ENCODE measurements around the gene PRTN3.
"Not testable (repeated sequence)": the region's sequence is repeated elsewhere in the genome, so short reads cannot be mapped to it uniquely, and the experiment has no call there.

Gene PRTN3

GRCh38 chr19:831407-832369 lies 9.1 kb upstream of the PRTN3 start:
- H4K8ac ChIP-seq (ENCODE audit: low read depth, low read length), result no peak overlapping the region
- H2AK5ac ChIP-seq (ENCODE audit: low read depth, low read length), result peak overlapping the region; percentile 90
- no peak overlapping the region for H2BK15ac ChIP-seq (ENCODE audit: low read length)
- H3K27me3 ChIP-seq (ENCODE audit: control insufficient read depth in 3 of 3, insufficient read depth in 3 of 3, low read depth in 1 of 3, low read length in 3 of 3), result no peaks in the 10 kb centered on the region
- H3K14ac ChIP-seq (ENCODE audit: low read length), result no peak overlapping the region
- peak overlapping the region; percentile 66 for H2BK5ac ChIP-seq (ENCODE audit: low read length)
- H3K4me1 ChIP-seq (ENCODE audit: control insufficient read depth in 2 of 2, insufficient read depth in 1 of 2, low read depth in 1 of 2, low read length in 2 of 2), result peaks cover 0 to 3% of the 10 kb centered on the region in 2 donors
- H2BK120ac ChIP-seq (ENCODE audit: low read depth, low read length), result peak overlapping the region; percentile 61
- no peaks in the 10 kb centered on the region for H3K36me3 ChIP-seq (replicated peaks in 1 of 2; ENCODE audit: control insufficient read depth in 2 of 2, insufficient read depth in 2 of 2, low read length in 2 of 2)
- no peaks in the 10 kb centered on the region for H3K79me1 ChIP-seq (ENCODE audit: low read depth, low read length)
- no peak overlapping the region for H2AFZ ChIP-seq (ENCODE audit: low read length)
- H3K23ac ChIP-seq (ENCODE audit: low read depth, low read length, poor library complexity), result no peak overlapping the region
- H3K18ac ChIP-seq (ENCODE audit: low read length), result peak overlapping the region; percentile 35
- DNase-seq (ENCODE audit: low spot score), result no peak
- H3K4me2 ChIP-seq (ENCODE audit: insufficient read depth, low read length, poor library complexity, severe bottlenecking), result no peak overlapping the region
- H2BK12ac ChIP-seq (ENCODE audit: low read length), result no peak overlapping the region
- H3K27ac ChIP-seq (replicated peaks; ENCODE audit: low read length), result no peak overlapping the region
- H3K4me3 ChIP-seq (ENCODE audit: low read length in 2 of 2), result no peak overlapping the region
- no peaks in the 10 kb centered on the region for H3K9me3 ChIP-seq (replicated peaks in 1 of 2; ENCODE audit: control insufficient read depth in 2 of 2, insufficient read depth in 1 of 2, low read depth in 1 of 2, low read length in 2 of 2)
- no CpG with 5 or more reads among the region's 38 CpGs for WGBS, 2 donors (ENCODE audit: extremely low coverage in 2 of 2, insufficient read length in 2 of 2, insufficient replicate concordance in 1 of 2)
- no peak overlapping the region for H3K9ac ChIP-seq (ENCODE audit: low read depth, low read length, poor library complexity)
- no peak overlapping the region for H4K91ac ChIP-seq (ENCODE audit: low read depth, low read length, poor library complexity)
- no peak overlapping the region for H3K4ac ChIP-seq (ENCODE audit: low read length)

- H3K18ac ChIP-seq (ENCODE audit: low read length), result peak overlapping the region; percentile 65
- H3K36me3 ChIP-seq (replicated peaks in 1 of 2; ENCODE audit: control insufficient read depth in 2 of 2, insufficient read depth in 2 of 2, low read length in 2 of 2), result no peaks in the 10 kb centered on the region
- peak overlapping the region; percentile 92 for H2BK15ac ChIP-seq (ENCODE audit: low read length)
- H3K27me3 ChIP-seq (ENCODE audit: control insufficient read depth in 3 of 3, insufficient read depth in 3 of 3, low read depth in 1 of 3, low read length in 3 of 3), result peaks cover 0 to 2% (median 0%) of the 10 kb centered on the region in 3 experiments
- no peak overlapping the region for H3K4ac ChIP-seq (ENCODE audit: low read length)
- no peak overlapping the region for H3K4me3 ChIP-seq (ENCODE audit: low read length in 2 of 2)
- no peak overlapping the region for H2BK5ac ChIP-seq (ENCODE audit: low read length)
- H3K23ac ChIP-seq (ENCODE audit: low read depth, low read length, poor library complexity), result peak overlapping the region; percentile 85
- no peak overlapping the region for H3K27ac ChIP-seq (replicated peaks; ENCODE audit: low read length)
- H3K4me2 ChIP-seq (ENCODE audit: insufficient read depth, low read length, poor library complexity, severe bottlenecking), result no peak overlapping the region
- H2BK12ac ChIP-seq (ENCODE audit: low read length), result peak overlapping the region; percentile 90
- no peaks in the 10 kb centered on the region for H3K79me1 ChIP-seq (ENCODE audit: low read depth, low read length)
- H3K9ac ChIP-seq (ENCODE audit: low read depth, low read length, poor library complexity), result peak overlapping the region; percentile 86
- H2BK120ac ChIP-seq (ENCODE audit: low read depth, low read length), result no peak overlapping the region
- DNase-seq (ENCODE audit: low spot score), result no peak
- no peak overlapping the region for H4K8ac ChIP-seq (ENCODE audit: low read depth, low read length)
- peak overlapping the region; percentile 82 for H3K14ac ChIP-seq (ENCODE audit: low read length)
- peak overlapping the region; percentile 66 for H2AFZ ChIP-seq (ENCODE audit: low read length)
- WGBS, 2 donors (ENCODE audit: extremely low coverage in 2 of 2, insufficient read length in 2 of 2, insufficient replicate concordance in 1 of 2), result no CpG with 5 or more reads among the region's 24 CpGs
- H4K91ac ChIP-seq (ENCODE audit: low read depth, low read length, poor library complexity), result peak overlapping the region; percentile 92
- H3K4me1 ChIP-seq (ENCODE audit: control insufficient read depth in 2 of 2, insufficient read depth in 1 of 2, low read depth in 1 of 2, low read length in 2 of 2), result peaks cover 0 to 3% of the 10 kb centered on the region in 2 donors
- H2AK5ac ChIP-seq (ENCODE audit: low read depth, low read length), result no peak overlapping the region
- H3K9me3 ChIP-seq (replicated peaks in 1 of 2; ENCODE audit: control insufficient read depth in 2 of 2, insufficient read depth in 1 of 2, low read depth in 1 of 2, low read length in 2 of 2), result no peaks in the 10 kb centered on the region
Observed at GRCh38 chr19:834216-834615, 6.6 kb upstream of the PRTN3 start.

GRCh38 chr19:835210-835810 lies 5.5 kb upstream of the PRTN3 start:
- Histone ChIP-seq H3K79me1 (ENCODE audit: low read depth, low read length) (no peaks in the 10 kb centered on the region), H3K23ac (ENCODE audit: low read depth, low read length, poor library complexity) (no peak overlapping the region), H3K36me3 (replicated peaks in 1 of 2; ENCODE audit: control insufficient read depth in 2 of 2, insufficient read depth in 2 of 2, low read length in 2 of 2) (no peaks in the 10 kb centered on the region), H2BK5ac (ENCODE audit: low read length) (no peak overlapping the region), H3K14ac (ENCODE audit: low read length) (no peak overlapping the region), H3K18ac (ENCODE audit: low read length) (no peak overlapping the region), H2BK15ac (ENCODE audit: low read length) (no peak overlapping the region), H3K9me3 (replicated peaks in 1 of 2; ENCODE audit: control insufficient read depth in 2 of 2, insufficient read depth in 1 of 2, low read depth in 1 of 2, low read length in 2 of 2) (no peaks in the 10 kb centered on the region), H2BK12ac (ENCODE audit: low read length) (no peak overlapping the region), H4K8ac (ENCODE audit: low read depth, low read length) (no peak overlapping the region), H4K91ac (ENCODE audit: low read depth, low read length, poor library complexity) (no peak overlapping the region), H3K9ac (ENCODE audit: low read depth, low read length, poor library complexity) (no peak overlapping the region), H3K27ac (replicated peaks; ENCODE audit: low read length) (no peak overlapping the region), H2AK5ac (ENCODE audit: low read depth, low read length) (peak overlapping the region; percentile 63), H3K27me3 (ENCODE audit: control insufficient read depth in 3 of 3, insufficient read depth in 3 of 3, low read depth in 1 of 3, low read length in 3 of 3) (peaks cover 0 to 4% (median 0%) of the 10 kb centered on the region in 3 experiments), H2AFZ (ENCODE audit: low read length) (peak overlapping the region; percentile 77), H2BK120ac (ENCODE audit: low read depth, low read length) (no peak overlapping the region), H3K4me2 (ENCODE audit: insufficient read depth, low read length, poor library complexity, severe bottlenecking) (no peak overlapping the region), H3K4me1 (ENCODE audit: control insufficient read depth in 2 of 2, insufficient read depth in 1 of 2, low read depth in 1 of 2, low read length in 2 of 2) (peaks cover 0 to 3% of the 10 kb centered on the region in 2 donors), H3K4me3 (ENCODE audit: low read length in 2 of 2) (no peak overlapping the region), H3K4ac (ENCODE audit: low read length) (no peak overlapping the region)
- no peak for DNase-seq (ENCODE audit: low spot score)
- no CpG with 5 or more reads among the region's 36 CpGs for WGBS, 2 donors (ENCODE audit: extremely low coverage in 2 of 2, insufficient read length in 2 of 2, insufficient replicate concordance in 1 of 2)

- Histone ChIP-seq H3K27me3 (ENCODE audit: control insufficient read depth in 3 of 3, insufficient read depth in 3 of 3, low read depth in 1 of 3, low read length in 3 of 3) (peaks cover 0 to 51% (median 13%) of the 10 kb centered on the region in 3 experiments), H3K4me1 (ENCODE audit: control insufficient read depth in 2 of 2, insufficient read depth in 1 of 2, low read depth in 1 of 2, low read length in 2 of 2) (peaks cover 9 to 13% of the 10 kb centered on the region in 2 donors)
- H3K4me2 ChIP-seq (ENCODE audit: insufficient read depth, low read length, poor library complexity, severe bottlenecking); H2BK5ac ChIP-seq (ENCODE audit: low read length); H3K9ac ChIP-seq (ENCODE audit: low read depth, low read length, poor library complexity); H3K4me3 ChIP-seq (ENCODE audit: low read length in 2 of 2); H3K79me1 ChIP-seq (ENCODE audit: low read depth, low read length); H2BK12ac ChIP-seq (ENCODE audit: low read length); H3K4ac ChIP-seq (ENCODE audit: low read length); DNase-seq (ENCODE audit: low spot score); H2BK15ac ChIP-seq (ENCODE audit: low read length); H3K14ac ChIP-seq (ENCODE audit: low read length); H3K9me3 ChIP-seq (replicated peaks in 1 of 2; ENCODE audit: control insufficient read depth in 2 of 2, insufficient read depth in 1 of 2, low read depth in 1 of 2, low read length in 2 of 2); H2BK120ac ChIP-seq (ENCODE audit: low read depth, low read length); H3K36me3 ChIP-seq (replicated peaks in 1 of 2; ENCODE audit: control insufficient read depth in 2 of 2, insufficient read depth in 2 of 2, low read length in 2 of 2); H3K23ac ChIP-seq (ENCODE audit: low read depth, low read length, poor library complexity); H4K91ac ChIP-seq (ENCODE audit: low read depth, low read length, poor library complexity); H4K8ac ChIP-seq (ENCODE audit: low read depth, low read length); H2AK5ac ChIP-seq (ENCODE audit: low read depth, low read length); H2AFZ ChIP-seq (ENCODE audit: low read length); H3K18ac ChIP-seq (ENCODE audit: low read length); H3K27ac ChIP-seq (replicated peaks; ENCODE audit: low read length): not testable (repeated sequence)
- WGBS, 2 donors (ENCODE audit: extremely low coverage in 2 of 2, insufficient read length in 2 of 2, insufficient replicate concordance in 1 of 2), result no CpG with 5 or more reads among the region's 7 CpGs
Observed at GRCh38 chr19:842802-843179, 2.0 kb downstream of the PRTN3 start.

Data from neuronal stem cell (in vitro differentiated cells).